GM10847 (cell line): ENCODE results near the gene TXNDC8.

Experiments used
- POLR2A ChIP-seq: IDR thresholded peaks from 2 replicates; pipeline ENCODE4 v1.6.1; 2011; ENCODE audit not compliant: insufficient read length; ENCODE audit errors: extremely low read depth

TXNDC8 gene

DNA sequence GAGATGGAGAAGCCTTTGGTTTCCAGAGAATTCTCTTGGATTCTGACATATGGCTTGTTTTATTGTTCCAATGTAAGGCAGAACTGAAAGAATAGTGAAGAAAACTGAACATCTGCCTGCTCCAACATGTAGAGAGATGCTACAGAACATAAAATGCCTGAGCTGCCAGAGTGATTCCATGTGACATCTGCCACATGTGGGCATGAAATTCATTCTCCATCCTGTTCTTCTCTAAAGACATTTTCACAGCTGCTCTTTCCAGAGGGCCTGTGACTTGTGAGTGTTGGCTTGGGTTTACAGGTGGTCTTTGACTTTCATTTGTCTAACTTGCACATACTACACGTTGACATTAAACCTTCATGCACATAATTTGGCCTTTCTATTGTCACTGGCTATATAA, 47.7 kb downstream of the TXNDC8 start:
- no peak for TF ChIP-seq POLR2A

DNA sequence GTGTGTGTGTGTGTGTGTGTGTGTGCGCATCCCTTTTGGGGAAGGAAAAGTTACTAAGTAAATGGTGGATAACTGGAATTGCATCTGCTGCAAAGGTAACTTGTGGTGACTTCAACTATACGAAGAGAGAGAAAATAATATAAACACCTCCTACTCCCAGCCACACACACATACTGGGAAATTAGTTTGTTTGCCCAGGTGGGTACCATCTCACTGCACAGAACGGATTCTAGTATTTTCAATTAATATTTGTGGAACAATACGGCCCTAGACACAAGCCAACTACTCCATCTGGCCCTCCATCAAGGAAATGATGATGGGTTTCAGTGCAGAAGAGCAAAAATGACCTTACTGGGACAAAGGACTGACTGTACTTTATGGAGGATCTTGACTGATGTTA, 49.2 kb downstream of the TXNDC8 start:
- no peak for TF ChIP-seq POLR2A

DNA sequence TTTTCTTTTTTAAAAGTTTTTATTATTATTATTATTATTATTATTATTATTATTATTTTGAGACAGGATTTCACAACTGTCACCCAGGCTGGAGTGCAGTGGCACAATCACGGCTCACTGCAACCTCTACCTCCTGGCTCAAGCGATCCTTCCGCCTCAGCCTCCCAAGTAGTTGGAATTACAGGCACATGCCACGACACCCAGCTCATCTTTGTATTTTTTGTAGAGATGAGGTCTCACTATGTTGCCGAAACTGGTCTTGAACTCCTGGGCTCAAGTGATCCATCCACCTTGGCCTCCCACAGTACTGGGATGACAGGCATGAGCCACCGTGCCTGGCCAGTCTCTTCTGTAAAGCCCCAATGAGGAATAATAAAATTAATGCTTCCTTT, 50.4 kb downstream of the TXNDC8 start:
- no peak for TF ChIP-seq POLR2A

DNA sequence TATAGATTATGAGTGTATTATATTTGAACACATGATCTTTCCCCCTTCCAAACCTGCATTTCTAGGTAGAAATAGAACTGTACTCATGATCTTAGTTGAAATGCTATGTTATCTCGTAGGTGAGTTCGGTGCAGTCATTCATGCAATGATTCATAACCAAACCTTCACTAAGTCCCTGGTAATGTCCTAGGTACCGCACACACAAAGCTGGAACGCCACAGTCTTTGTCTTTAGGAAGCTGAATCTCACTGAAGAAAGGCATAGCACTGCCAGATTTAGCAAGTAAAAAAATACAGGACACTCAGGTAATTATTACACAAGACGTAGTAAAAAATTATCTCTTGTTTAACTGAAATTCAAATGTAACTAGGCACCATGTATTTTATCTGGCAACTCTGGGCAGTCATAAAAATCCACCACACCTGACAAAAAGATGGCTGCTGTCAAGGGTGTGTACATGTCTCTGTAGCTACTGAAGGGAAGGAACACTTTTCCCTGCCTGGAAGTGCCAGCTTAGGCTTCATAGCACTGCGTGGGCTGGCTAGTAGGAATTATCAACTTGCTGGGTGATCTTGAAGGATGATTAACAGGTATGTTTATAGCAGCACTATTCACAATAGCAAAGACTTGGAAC, 53.3 kb downstream of the TXNDC8 start:
- no peak for TF ChIP-seq POLR2A

DNA sequence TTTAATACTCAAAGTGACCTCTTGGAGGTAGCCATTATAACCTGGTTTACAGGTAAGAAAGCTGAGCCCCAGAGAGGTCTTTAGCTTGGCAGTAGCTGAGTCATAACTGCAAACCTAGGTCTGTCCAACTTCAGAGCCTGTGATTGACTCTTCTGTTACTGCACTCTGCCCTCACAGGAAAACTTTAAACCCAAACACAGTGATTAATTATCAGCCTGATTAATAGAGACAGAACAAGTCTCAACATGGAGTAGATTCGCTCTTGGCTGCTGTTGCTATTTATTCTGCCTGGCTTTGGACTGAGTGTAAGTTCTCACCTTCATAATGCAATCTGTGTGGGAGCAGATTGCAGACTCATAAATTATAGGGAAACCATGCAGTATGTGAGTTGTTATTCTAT, 53.9 kb downstream of the TXNDC8 start:
- TF ChIP-seq POLR2A: no peak

DNA sequence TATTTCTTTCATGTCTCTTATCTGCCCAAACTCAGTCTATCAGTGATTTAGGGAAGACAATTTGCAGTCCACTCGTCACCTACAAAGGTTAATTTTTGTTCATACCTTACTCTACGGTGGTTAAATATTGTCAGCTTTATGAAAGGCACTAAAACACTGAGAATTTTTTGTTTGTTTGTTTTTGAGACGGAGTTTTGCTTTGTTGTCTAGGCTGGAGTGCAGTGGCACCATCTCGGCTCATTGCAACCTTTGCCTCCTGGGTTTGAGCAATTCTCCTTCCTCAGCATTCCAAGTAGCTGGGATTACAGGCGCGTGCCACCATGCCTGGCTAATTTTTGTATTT, 55.0 kb downstream of the TXNDC8 start:
- TF ChIP-seq POLR2A: no peak

DNA sequence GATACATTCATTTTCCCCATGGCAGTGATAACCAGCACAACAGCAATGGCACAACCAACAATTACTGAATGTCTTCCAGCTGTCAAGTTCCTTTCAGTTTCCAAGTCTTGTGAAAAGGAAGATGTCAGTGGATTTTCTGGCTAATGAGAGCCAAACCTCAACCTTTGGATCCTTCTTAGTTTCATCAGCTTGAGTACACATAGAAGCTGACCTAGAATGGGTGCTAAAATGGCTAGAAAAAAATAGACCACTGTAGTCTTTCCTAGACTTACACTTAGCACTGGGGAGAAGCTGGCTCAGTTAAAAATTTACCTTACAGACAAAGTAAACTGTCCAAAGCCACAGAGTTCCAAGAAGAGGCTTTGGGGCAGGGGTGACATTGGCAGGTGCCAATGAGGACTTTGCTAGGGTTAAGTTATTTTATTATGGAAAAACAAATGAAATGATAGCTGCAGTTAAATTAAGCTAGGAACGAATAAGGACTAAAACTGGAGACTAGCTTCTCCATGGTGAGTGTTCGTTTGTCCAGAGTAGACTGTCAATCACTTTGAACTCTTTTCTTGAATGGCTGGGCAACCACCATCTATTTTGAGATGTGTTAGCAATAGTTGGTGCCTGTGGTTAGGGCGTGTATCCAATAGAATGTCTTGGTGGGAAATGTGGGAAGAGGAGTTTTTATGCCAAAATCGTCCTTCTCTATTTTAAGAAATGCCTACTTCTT, 55.5 kb downstream of the TXNDC8 start:
- no peak for TF ChIP-seq POLR2A

DNA sequence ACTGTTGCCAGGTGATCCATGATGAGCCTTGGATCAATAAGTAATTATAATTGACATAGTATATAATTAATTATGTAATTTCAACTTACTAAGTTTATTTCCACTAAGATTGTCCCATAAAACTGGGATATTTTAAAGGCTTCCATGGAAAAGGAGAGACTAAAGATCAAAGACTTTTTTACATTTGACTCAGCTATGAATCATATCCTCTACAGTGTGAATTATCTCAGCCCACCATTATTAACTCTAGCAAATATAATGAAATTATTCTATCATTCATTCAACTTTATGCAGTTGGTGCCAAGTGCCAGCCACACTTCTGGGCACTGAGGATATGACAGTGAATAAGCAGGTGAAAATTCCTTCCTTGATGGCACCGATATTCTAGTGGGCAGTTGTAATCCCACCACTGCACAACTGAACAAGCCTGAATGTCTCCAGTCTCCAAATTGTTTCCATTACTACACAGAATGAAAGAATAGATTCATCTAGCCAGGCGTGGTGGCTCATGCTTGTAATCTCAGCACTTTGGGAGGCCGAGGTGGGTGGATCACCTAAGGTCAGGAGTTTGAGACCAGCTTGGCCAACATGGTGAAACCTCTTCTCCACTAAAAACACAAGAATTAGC, 59.5 kb downstream of the TXNDC8 start:
- TF ChIP-seq POLR2A: no peak

DNA sequence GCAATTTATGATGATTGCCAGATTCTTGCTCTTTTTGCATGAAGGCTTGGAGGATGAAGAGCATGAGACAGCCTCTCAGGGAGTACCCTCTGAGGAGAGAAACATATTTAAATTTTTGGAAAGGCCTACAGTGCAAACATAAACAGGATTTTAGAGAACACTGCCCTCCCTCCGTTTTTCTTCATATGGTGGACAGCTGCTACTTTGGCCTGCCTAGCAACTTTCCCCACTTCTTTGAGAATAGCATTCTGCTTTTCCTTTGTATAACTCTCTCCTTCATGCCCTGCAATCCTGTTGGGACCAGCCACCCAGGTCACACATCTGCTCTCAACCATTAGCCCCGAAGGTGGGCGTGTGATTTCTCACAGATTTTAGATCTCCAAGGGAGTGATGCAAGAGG, 60.9 kb downstream of the TXNDC8 start:
- TF ChIP-seq POLR2A: no peak

DNA sequence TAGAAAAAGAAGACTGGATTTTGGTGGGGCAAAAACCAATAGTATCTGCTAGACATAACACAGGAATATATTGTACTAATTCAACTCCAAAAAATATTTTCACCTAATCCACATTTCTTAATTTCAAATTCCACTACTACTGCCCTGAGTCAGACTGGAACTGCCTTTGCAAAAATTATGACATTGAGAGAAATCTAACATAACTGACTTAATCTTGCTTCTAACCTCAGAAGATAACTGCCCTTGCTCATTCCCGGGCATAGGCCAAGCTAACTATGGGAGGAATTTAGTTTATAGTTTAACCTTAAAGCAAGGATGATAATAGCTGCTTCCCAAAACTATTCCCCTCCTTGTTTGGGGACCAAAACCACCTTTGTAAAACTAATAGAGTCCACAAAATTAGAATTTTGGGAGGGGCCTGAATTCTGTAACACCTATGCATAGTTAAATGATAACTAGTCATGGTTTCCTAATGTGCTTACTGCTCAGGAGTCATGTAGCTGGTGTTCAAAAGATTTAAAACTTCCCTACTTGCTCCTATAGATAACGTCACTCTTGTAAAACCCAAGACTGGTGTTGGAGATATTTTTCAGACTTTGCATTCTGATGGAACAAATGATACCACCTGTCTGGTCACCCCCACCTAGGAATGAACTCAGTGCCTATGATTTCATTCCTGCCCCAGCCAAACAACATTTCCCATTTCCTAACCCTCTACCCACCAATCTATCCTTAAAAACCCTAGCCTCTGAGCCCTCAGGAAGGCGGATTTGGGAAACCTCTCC, 67.3 kb downstream of the TXNDC8 start:
- no peak for TF ChIP-seq POLR2A

DNA sequence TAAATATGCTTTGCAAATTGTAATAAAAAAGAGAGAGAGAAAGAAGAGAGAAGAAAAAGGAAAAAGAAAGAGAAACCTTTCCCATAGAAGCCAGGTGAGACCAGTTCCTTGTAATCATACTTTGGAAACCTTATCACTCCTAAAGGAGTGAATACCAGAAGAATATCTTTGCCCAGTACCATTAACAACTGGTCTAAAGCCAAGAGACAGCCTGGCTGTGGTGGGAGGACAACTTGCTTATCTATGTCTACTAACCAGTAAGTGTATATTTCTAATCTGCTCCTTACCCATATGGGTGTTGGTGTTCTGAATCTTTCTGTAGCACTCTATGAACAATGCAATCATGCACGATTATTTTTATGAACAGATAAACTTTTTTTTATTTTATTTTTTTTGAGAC, 70.9 kb downstream of the TXNDC8 start:
- no peak for TF ChIP-seq POLR2A

DNA sequence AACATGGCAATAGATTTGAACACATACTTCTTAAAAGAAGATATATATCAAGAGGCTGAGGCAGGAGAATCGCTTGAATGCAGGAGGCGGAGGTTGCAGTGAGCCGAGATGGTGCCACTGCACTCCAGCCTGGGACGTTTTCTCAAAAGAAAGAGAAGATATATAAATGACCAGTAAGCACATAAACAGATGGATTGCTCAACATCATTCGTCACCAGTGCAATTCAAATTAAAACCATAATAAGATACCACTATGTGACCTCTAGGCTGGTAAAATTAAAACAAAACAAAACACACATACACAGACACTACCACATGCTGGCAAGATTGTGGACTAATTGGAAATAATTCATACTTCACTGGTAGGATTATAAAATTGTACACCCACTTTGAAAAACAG, 76.0 kb downstream of the TXNDC8 start:
- TF ChIP-seq POLR2A: no peak

DNA sequence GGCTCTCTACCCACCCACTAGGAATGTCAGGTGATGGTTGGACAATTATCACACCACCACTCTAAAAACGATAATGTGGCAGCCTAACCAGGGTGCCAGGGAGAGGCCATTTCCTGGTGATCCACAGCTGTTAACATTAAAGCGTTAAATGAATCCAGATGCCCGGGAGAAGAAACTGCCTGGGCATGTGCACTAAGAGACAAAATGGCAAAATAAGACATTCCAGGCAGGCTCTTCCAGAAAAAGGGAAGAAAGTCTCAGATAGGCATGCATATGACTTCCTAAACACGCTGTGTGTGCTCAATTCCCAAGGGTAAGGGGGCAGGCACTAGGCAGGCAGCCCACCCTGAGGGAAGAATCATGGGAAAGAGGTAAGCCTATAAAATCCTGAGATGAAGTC, 76.8 kb downstream of the TXNDC8 start:
- no peak for TF ChIP-seq POLR2A

DNA sequence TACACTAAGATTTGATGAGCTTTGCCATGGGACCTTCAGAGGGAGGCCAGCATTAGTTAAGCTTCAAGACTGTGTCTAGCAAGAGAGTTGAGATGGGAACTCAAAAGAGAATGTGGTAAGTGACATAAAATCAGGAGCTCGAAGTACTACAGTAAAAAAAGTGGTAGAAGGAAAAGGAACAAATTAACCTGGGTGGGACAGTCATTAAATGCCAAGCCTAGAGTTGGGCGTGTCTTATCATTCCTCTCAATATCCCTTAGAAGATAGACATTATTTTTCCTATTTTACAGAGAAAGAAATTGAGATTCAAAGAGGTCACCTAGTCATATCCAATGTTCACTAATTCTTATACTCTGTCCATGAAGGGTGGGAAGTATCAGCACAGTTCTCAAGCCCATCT, 78.1 kb downstream of the TXNDC8 start:
- TF ChIP-seq POLR2A: no peak

DNA sequence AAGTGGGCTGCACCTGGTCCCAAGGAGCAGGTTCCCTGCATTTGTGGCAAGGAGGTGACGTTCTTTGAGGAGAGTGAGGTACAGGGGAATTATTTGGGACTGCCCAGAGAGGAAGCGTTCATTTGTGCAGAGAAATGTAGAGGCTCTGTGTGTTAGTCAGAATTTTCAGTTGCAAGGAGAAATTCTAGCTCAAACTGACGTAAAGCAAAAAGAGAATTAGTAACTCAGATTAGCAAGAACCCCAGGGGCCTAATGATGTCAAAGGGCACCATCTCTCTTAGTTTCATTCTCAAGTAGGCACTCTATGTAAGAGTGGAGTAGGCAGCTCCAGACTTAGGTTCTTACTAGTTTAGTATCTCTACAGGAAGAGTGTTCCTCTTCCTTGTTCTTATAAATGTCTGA, 79.0 kb downstream of the TXNDC8 start:
- no peak for TF ChIP-seq POLR2A

DNA sequence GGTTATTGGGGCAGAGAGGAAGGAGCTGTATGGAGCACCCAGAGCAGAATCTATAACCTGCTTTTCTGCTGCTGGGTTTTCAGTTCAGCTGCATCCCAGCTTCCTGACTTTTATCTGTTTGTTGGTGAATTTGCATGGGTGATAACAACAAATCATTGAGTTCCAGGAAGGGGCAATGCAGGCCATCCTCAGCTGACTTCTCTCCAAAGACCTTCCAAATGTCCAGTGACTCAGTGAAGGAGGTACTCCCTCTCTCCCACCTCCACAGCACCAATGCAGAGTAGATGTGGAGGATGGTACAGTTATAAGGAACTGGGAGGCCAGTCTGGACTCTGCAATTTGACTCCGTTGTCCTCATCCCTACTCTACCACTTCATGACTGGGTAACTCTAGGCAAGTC, 79.7 kb downstream of the TXNDC8 start:
- no peak for TF ChIP-seq POLR2A
